Type B pancreatic cell (in vitro differentiated cells): ENCODE measurements around the gene CYP3A4. TPM values are rescaled to one million over a fixed set of nuclear protein-coding genes. Genes with fewer than 3 reads are reported as not detected.
A peak's percentile ranks its signal among the peaks of the same experiment; 100 is the strongest.
"Not testable (repeated sequence)": the region's sequence is repeated elsewhere in the genome, so short reads cannot be mapped to it uniquely, and the experiment has no call there.

Experiments
- DNase-seq: peaks from one replicate; pipeline ENCODE4 v3.0.0; 2021; ENCODE audit warnings: mixed read lengths; ENCODE audit not compliant: unreplicated experiment; ENCODE audit errors: extremely low spot score
- H3K27ac Mint-ChIP-seq: 2 replicates; pipeline ENCODE4 v1.8.0; 2021; ENCODE audit warnings: mild to moderate bottlenecking, mixed read lengths
- H3K27me3 Mint-ChIP-seq: 2 replicates; pipeline ENCODE4 v1.8.0; 2021; ENCODE audit warnings: mixed read lengths
- H3K36me3 Mint-ChIP-seq: 2 replicates; pipeline ENCODE4 v1.8.0; 2021; ENCODE audit warnings: mixed read lengths
- H3K4me1 Mint-ChIP-seq: one replicate; pipeline ENCODE4 v1.8.0; 2021; ENCODE audit warnings: mixed read lengths; ENCODE audit not compliant: unreplicated experiment
- H3K4me3 Mint-ChIP-seq: 2 replicates; pipeline ENCODE4 v1.8.0; 2021; ENCODE audit warnings: mild to moderate bottlenecking, mixed read lengths
- H3K9me3 Mint-ChIP-seq: 2 replicates; pipeline ENCODE4 v1.8.0; 2021; ENCODE audit warnings: mixed read lengths
- total RNA-seq: library from RNA; stranded (reverse); gene quantifications from 2 replicates; pipeline ENCODE4 v1.2.1, GENCODE V29; 2021; ENCODE audit warnings: low replicate concordance
- TF ChIP-seq, protein P1 (sequence below): fragments of 200-600 bp; sonication (generic); conservative IDR thresholded peaks from 2 replicates; pipeline ENCODE4 v1.5.0; 2021; ENCODE audit warnings: antibody characterized with exemption, mild to moderate bottlenecking

The CYP3A4 gene
- total RNA-seq, 1 donor from 2014 or later, result 4.2 TPM

DNA sequence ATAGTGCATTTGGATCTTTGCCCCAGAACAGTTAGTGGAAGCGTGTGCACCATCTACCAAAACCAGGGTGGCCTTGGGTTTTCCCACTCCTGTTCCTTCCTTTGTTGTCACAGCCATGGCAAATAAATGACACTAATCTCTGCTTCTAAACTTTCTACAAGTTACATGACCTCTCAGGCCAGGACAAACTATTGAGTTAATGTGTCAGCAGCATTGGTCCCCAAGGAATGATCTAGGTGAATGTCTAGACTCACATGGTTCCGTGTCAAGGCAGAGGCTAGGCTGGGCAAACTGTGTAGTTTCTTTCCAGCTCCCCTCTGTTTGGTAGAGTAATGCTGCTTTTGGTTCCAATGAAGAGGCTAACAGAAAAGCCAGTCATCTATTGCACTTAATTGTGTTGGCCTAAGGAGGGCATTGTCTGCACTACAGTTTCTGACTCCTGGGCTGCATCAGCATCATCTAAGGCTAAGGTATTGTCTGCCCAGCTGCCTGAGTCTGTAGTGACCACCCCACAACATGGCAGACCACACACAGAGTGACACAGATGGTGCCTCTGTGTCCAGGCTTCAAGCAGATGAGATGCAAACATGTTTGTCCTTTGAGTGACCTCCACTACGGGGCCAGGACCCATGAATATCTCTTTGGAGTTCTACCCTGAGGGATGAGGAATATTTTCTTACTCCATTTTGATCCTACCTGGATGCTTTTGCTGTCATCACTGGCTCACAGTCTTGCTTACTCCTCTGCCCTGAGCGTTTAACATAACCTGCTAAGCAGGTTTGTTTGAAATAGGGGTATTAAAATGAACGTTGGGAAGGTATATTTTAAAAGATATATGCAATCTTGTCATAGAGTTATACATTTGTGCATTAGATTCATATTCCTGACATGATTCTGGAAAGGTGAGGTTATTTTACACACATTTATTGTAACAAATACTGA lies 1.7 kb downstream of the CYP3A4 start:
- H3K36me3 Mint-ChIP-seq, result no peaks in the 10 kb centered on the region
- no peak for DNase-seq
- H3K27me3 Mint-ChIP-seq, result peaks cover 6% of the 10 kb centered on the region
- peak overlapping the region; percentile 76 for H3K27ac Mint-ChIP-seq
- peak overlapping the region; percentile 18 for H3K4me3 Mint-ChIP-seq
- peaks cover 9% of the 10 kb centered on the region for H3K9me3 Mint-ChIP-seq
- TF ChIP-seq, protein P1, sequence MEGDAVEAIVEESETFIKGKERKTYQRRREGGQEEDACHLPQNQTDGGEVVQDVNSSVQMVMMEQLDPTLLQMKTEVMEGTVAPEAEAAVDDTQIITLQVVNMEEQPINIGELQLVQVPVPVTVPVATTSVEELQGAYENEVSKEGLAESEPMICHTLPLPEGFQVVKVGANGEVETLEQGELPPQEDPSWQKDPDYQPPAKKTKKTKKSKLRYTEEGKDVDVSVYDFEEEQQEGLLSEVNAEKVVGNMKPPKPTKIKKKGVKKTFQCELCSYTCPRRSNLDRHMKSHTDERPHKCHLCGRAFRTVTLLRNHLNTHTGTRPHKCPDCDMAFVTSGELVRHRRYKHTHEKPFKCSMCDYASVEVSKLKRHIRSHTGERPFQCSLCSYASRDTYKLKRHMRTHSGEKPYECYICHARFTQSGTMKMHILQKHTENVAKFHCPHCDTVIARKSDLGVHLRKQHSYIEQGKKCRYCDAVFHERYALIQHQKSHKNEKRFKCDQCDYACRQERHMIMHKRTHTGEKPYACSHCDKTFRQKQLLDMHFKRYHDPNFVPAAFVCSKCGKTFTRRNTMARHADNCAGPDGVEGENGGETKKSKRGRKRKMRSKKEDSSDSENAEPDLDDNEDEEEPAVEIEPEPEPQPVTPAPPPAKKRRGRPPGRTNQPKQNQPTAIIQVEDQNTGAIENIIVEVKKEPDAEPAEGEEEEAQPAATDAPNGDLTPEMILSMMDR, result no peak
- no peaks in the 10 kb centered on the region for H3K4me1 Mint-ChIP-seq

DNA sequence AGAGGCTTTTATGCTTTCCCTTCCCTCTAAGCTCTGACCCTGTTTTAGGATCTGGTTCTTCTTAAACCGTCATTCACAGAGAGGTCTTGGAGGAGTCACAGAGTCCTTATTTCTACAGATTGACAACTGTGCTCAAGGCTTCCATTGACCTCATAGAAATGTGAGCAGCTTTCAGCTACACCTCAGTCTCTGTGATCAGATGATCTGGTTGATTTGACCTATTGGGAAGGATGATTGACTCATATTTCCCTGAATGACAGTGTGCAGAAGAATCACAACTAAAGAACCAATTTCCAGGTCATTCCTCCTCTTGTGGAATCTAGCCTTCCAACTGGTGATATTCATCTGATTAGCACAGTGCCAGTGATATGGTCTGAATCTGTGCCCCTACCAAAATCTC lies 3.4 kb downstream of the CYP3A4 start:
- H3K9me3 Mint-ChIP-seq, result peaks cover 9% of the 10 kb centered on the region
- no peaks in the 10 kb centered on the region for H3K4me1 Mint-ChIP-seq
- peaks cover 1% of the 10 kb centered on the region for H3K27me3 Mint-ChIP-seq
- DNase-seq, result no peak
- TF ChIP-seq, protein P1, result no peak
- no peak overlapping the region for H3K27ac Mint-ChIP-seq
- no peak overlapping the region for H3K4me3 Mint-ChIP-seq
- H3K36me3 Mint-ChIP-seq, result no peaks in the 10 kb centered on the region

DNA sequence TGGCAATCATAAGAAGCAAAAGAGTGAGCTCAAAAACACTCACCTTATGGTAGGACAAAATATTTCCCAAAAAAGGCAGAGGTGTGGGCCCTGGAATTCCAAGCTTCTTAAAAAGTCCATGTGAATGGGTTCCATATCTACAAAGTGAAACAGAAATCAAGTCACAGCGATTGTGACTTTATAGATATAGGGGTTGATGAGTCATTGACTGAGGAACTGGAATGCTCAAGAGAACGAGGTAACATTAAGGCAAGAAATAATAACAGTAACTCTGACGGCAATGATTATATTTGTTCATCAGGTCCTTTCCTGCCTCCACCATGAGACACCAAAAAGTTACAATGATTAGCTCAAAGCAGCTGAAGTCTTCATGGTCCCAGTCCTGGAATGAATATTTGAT lies 4.0 kb downstream of the CYP3A4 start:
- TF ChIP-seq, protein P1, result no peak
- no peak for DNase-seq
- Mint-ChIP-seq H3K9me3 (peaks cover 9% of the 10 kb centered on the region), H3K27me3 (peaks cover 2% of the 10 kb centered on the region), H3K4me3 (no peak overlapping the region), H3K4me1 (no peaks in the 10 kb centered on the region), H3K36me3 (no peaks in the 10 kb centered on the region), H3K27ac (no peak overlapping the region)

DNA sequence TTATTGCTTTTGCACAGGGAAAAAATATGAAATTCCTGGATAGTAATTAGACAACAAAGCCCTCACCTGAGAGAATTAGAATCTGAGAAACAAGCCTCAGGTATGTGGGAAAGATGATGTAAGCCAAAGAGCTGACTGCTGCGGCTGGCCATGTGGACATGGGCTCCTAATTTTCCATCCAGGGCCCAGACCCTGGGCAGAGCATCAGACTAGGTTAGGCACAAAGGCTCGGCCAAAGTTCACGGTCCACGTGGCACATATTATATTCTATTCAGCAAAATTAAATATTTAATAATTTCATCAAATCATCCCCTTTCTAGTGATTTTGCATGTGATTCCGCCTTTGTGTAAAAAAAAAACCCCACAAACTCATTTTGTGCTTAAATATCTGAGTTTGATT lies 5.1 kb downstream of the CYP3A4 start:
- no peak for DNase-seq
- Mint-ChIP-seq H3K27me3 (peaks cover 2% of the 10 kb centered on the region), H3K9me3 (peaks cover 9% of the 10 kb centered on the region), H3K27ac (no peak overlapping the region), H3K4me3 (no peak overlapping the region), H3K36me3 (no peaks in the 10 kb centered on the region), H3K4me1 (no peaks in the 10 kb centered on the region)
- TF ChIP-seq, protein P1, result no peak

DNA sequence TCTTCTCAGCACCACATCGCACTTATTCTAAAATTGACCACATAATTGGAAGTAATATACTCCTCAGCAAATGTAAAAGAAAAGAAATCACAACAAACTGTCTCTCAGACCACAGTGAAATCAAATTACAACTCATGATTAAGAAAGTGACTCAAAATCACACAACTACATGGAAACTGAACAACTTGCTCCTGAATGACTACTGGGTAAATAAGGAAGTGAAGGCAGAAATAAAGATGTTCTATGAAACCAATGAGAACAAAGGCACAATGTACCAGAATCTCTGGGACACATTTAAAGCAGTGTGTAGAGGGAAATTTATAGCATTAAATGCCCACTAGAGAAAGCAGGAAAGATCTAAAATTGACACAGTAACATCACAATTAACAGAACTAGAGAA lies 10.6 kb downstream of the CYP3A4 start:
- not testable (repeated sequence) for H3K4me1 Mint-ChIP-seq, DNase-seq, H3K27me3 Mint-ChIP-seq, H3K4me3 Mint-ChIP-seq, H3K9me3 Mint-ChIP-seq, H3K27ac Mint-ChIP-seq, H3K36me3 Mint-ChIP-seq

DNA sequence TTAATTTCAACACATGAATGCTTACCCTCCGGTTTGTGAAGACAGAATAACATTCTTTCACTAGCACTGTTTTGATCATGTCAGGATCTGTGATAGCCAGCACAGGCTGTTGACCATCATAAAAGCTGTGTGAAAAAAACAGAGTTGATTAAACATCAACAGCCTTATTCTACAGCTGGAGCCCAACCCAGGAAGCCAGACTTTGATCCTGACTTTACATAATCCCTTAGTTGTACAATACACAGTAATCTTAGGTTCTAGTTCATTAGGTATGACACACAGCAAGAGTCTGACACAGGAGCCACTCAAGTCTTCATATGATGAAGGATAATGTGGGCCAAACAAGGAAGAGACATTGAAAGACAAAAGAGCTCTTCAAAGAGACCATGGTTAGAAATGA lies 11.4 kb downstream of the CYP3A4 start:
- no peaks in the 10 kb centered on the region for H3K4me1 Mint-ChIP-seq
- no peak overlapping the region for H3K27ac Mint-ChIP-seq
- peaks cover 7% of the 10 kb centered on the region for H3K27me3 Mint-ChIP-seq
- H3K36me3 Mint-ChIP-seq, result no peaks in the 10 kb centered on the region
- no peak for DNase-seq
- TF ChIP-seq, protein P1, result no peak
- H3K9me3 Mint-ChIP-seq, result no peaks in the 10 kb centered on the region
- H3K4me3 Mint-ChIP-seq, result no peak overlapping the region

DNA sequence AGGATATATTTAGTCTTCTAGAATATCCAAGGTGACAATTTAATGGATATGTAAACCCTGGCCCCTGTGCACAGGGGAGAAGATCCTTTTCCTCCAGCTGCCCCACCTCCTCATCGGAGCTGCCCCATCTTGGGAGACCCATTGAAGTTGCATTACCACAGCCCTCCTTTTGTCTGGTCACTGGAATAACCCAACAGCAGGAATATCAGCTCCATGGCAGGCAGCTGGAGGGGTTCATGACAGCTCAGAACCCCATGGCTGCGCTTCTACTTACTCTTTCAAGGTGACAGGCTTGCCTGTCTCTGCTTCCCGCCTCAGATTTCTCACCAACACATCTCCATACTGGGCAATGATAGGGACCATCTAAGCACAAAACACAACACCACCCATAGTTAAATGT lies 14.5 kb downstream of the CYP3A4 start:
- not testable (repeated sequence) for H3K9me3 Mint-ChIP-seq, H3K36me3 Mint-ChIP-seq, DNase-seq, H3K27ac Mint-ChIP-seq, H3K4me1 Mint-ChIP-seq, H3K4me3 Mint-ChIP-seq, H3K27me3 Mint-ChIP-seq
